Right kidney (tissue), 9 donors: ENCODE measurements around the gene AKAP4.

Experiments
- DNase-seq: peaks from one replicate; pipeline ENCODE4 v3.0.0-alpha.2; 2016
- long read RNA-seq, 8 donors: transcript quantifications; one replicate each; lab custom pipeline, GENCODE V29; 2026

Gene AKAP4
- long read RNA-seq, donor 1: 0 reads
- long read RNA-seq, donor 2: 0 reads
- long read RNA-seq, donor 3: 0 reads
- long read RNA-seq, donor 4: 0 reads
- long read RNA-seq, donor 5: 0 reads
- long read RNA-seq, donor 6: 0 reads
- long read RNA-seq, donor 7: 0 reads
- long read RNA-seq, donor 8: 0 reads

- DNase-seq: no peak
Measured at GRCh38 chrX:50200907-50201306, at the start of gene AKAP4. TSS of gene AKAP4 (minus strand) at chrX:50201007. CDS start at chrX:50200889, 118 bp downstream.

- DNase-seq: no peak
Measured at GRCh38 chrX:50211510-50211909, 10.7 kb upstream of the AKAP4 start.

GRCh38 chrX:50206753-50207152, 5.9 kb upstream of the AKAP4 start:
- DNase-seq: no peak

GRCh38 chrX:50204364-50204899, 3.6 kb upstream of the AKAP4 start, which contains the start of gene CCNB3:
TSS of gene CCNB3 (plus strand) at chrX:50204765. CDS start at chrX:50285164, 80,399 bp downstream.
- peak; percentile 68 for DNase-seq

- no peak for DNase-seq
Measured at GRCh38 chrX:50202539-50202938, 1.7 kb upstream of the AKAP4 start.

- DNase-seq: no peak
Measured at GRCh38 chrX:50198348-50198747, 2.5 kb downstream of the AKAP4 start.

GRCh38 chrX:50188859-50189600, 11.8 kb downstream of the AKAP4 start:
- DNase-seq: no peak

- DNase-seq: no peak
Measured at GRCh38 chrX:50183891-50184290, 16.9 kb downstream of the AKAP4 start.

GRCh38 chrX:50180073-50180940, 20.5 kb downstream of the AKAP4 start:
- DNase-seq: no peak

- DNase-seq: no peak
Measured at GRCh38 chrX:50169717-50170116, 31.1 kb downstream of the AKAP4 start.

GRCh38 chrX:50168241-50168687, 32.5 kb downstream of the AKAP4 start:
- no peak for DNase-seq

- no peak for DNase-seq
Measured at GRCh38 chrX:50167366-50167765, 33.4 kb downstream of the AKAP4 start.

- no peak for DNase-seq
Measured at GRCh38 chrX:50165727-50166126, 35.1 kb downstream of the AKAP4 start.

GRCh38 chrX:50161127-50161526, 39.7 kb downstream of the AKAP4 start:
- no peak for DNase-seq

GRCh38 chrX:50158593-50158992, 42.2 kb downstream of the AKAP4 start:
- no peak for DNase-seq

- no peak for DNase-seq
Measured at GRCh38 chrX:50157545-50158135, 43.2 kb downstream of the AKAP4 start.

GRCh38 chrX:50154429-50154828, 46.4 kb downstream of the AKAP4 start:
- DNase-seq: no peak

GRCh38 chrX:50152456-50152855, 48.4 kb downstream of the AKAP4 start:
- DNase-seq: no peak

- no peak for DNase-seq
Measured at GRCh38 chrX:50147972-50148371, 52.8 kb downstream of the AKAP4 start.
